GM19463 (cell line): Measurements from ENCODE around the gene TMCO6.
A peak's percentile ranks its signal among the peaks of the same experiment; 100 is the strongest.

ENCODE experiments used
- ATAC-seq: cut with Tn5 transposase; IDR thresholded peaks from one replicate; pipeline ENCODE4 v1.9.1; 2021; ENCODE audit warnings: mild to moderate bottlenecking, moderate library complexity; ENCODE audit not compliant: unreplicated experiment

The TMCO6 gene

DNA sequence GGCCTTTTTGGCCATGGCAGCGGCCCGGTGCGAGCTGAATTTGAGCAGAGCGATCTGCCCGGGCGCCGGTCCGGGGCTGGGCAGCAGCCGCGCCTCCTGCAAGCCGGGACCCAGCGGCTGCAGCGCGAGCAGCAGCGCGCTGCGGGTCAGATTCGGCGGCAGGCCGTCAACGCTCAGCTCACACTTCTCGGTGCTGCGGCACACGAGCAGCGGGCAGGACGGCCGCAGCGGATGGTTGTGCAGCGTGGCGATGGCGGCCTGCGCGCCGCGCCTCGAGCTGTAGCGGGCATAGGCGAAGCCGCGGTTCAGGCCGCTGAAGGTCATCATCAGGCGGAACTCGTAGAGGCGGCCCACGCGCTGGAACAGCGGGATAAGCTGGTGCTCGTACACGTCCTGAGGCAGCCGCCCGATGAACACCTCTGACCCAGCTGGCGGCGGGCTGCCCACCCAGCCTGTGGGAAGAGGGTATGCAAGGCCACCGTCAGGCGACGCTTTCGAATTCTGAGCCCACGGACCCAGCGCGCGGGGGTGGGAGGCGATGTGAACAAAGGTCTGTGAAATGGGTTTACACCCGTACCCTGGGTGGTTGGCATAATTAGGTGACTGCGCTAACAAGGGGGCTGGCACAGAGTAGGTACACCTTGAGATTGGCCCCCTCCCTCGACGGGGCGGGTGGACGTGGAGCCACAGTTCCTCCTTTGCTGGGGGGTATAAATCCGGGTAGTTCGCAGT, 33.4 kb downstream of the TMCO6 start:
- no peak for ATAC-seq

DNA sequence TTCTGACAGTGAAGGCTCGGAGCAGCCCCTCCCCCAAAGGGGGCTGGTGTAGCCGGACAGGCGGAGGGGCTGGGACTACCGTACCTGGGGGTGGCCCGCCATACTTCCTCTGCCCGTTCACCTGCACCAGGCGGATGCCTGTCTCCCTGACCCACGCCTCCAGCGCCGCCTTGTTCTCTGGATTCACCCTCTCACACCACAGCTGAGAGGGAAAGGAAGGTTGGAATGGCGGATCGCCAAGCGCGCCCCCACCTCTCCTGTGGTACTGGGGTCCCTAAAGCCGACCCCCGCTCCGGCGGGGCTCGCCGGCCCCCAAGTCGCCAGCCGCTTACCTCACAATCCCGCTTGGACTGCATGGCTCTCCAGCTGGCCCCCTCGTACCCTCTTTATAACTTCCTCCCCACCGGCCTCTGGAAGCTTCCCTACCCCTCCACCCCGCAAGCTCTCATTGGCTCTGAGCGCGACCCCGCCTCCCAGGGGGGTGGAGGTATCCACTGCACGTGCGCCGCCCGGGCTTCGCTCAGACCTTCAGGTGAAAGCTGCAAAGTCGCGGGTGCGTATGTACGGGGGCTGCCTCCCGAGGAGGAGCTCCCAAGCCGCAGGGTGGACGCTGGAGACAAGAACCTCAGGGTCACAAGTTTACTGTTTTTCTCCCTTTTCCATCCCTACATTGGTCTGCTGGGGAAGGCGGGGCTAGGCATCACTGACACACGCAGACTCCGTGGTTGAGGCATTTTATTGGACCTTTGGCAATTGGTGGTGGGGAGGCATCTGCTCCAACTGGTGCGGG, 34.1 kb downstream of the TMCO6 start, which contains the start of gene DND1:
Gene DND1, minus strand, starts transcription at position 390 of the 790 bp plus-strand sequence. Its CDS starts 34 bp downstream, at position 356.
- ATAC-seq = no peak

GRCh38 chr5:140674211-140674610, 35.0 kb downstream of the TMCO6 start:
- ATAC-seq = no peak

DNA sequence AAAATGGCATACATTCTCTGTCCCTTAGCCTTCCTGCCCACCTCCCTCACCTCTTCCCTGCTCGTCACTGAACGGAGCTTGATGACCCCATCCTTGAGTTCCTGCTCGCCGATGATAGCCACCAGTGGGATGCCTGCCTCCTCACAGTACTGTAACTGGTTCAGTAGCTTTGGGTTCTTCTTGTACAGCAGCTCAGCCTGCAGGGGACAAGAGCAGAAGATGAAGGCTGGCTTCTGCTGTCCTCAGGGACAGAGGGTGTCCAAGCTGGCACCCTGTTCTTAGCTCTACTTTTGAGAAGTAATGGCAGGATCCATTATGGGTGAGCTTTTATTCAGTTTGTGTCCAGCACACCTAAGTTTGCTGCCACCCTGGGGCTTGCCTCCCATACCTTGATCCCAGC, 35.4 kb downstream of the TMCO6 start:
- ATAC-seq = no peak

DNA sequence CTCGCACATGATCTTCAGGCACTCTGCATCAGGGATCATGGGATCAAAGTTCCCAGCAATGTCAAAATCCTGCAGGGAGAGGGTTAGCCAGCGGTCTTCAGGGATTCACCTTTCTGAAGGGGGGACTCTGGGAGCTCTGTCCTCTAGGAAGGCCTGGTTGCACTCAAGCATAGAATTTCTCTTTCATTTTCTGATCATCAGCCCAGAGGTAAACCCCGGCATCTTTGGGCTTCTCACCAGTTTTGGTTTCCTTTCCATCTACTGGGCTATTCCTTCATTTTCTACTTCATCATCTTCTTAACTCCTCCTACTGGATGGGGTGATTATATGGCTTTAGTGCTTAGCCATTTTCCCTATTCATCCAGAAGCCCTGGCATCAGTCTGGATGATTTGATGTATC, 38.7 kb downstream of the TMCO6 start:
- ATAC-seq = peak; percentile 73

GRCh38 chr5:140678993-140679392, 39.7 kb downstream of the TMCO6 start:
- ATAC-seq = no peak

DNA sequence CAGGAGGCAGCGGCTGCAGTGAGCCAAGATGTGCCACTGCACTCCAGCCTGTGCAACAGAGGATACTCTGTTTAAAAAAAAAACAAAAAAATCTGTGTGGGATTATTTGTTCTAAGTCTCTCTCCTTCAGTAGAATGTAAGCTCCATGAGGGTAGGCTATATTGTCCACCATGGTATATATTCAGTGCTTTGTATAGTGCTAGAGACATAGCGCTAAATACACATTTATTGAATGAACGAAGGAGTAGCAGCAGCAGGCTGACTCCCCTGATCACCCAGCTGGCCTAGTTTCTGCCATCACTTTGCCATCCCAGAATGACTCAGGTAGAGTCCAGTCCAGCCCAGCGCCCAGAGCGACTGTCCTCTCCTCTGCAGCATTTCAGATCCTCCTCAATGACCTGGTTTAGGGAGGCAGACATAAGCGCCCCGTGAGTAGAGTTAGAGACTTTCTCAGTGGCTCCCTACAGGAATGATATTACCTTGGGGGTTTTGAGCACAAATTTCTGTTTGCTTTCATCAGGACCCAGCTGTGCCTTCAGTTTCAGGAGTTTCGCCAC, 51.2 kb downstream of the TMCO6 start:
- ATAC-seq = no peak

- ATAC-seq = peak; percentile 98
These were observed 52.0 kb downstream of the TMCO6 start, which contains the start of the genes HARS1 and HARS2 for GRCh38 chr5:140690941-140691924. Gene HARS1, minus strand, starts transcription at chr5:140691370. Its CDS starts 66 bp downstream, at chr5:140691304. Gene HARS2, plus strand, starts transcription at chr5:140691455. Its CDS starts 194 bp downstream, at chr5:140691649.

DNA sequence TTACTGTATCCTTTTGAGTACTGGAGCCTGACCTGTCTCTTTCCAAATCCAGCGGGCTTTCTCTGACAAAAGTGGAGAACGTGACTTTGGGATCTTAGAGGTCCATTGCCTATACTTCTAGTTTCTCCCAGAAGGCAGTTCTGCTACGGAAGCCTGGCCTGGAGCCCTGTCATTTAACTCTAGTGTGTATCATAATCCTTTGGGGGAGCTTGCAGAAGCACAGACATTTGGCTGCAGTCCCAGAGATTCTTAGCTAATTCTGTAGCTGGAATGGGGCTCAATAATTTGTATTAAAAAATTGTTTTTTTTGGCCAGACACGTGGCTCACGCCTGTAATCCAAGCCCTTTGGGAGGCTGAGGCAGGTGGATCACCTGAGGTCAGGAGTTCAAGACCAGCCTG, 55.0 kb downstream of the TMCO6 start:
- no peak for ATAC-seq
